ENCODE data around the gene AGBL4. TPM values are rescaled to one million over a fixed set of nuclear protein-coding genes. Genes with fewer than 3 reads are reported as not detected.

The AGBL4 gene
- total RNA-seq, 1 donor from 2014 or later, result 0.16 TPM

- DNase-seq (no peak), ATAC-seq (ENCODE audit: poor library complexity) (peak; percentile 31)
- intact Hi-C loops (cut with DNase I), result loop anchor here (10.0 kb wide), 1 partner anchor 139 kb away; no protein-coding TSS in a partner anchor
These were observed 1529.6 kb downstream of the AGBL4 start for GRCh38 chr1:48493970-48494769.

- ATAC-seq (ENCODE audit: poor library complexity) (no peak), DNase-seq (no peak)
- intact Hi-C loops (cut with DNase I), result loop anchor here (10.0 kb wide), 1 partner anchor 138 kb away; no protein-coding TSS in a partner anchor
These were observed 1530.7 kb downstream of the AGBL4 start for GRCh38 chr1:48493041-48493440.

- ATAC-seq (ENCODE audit: poor library complexity) (peak; percentile 36), DNase-seq (no peak)
- intact Hi-C loops (cut with DNase I), result loop anchor here (10.0 kb wide), 1 partner anchor 138 kb away; no protein-coding TSS in a partner anchor
These were observed 1531.4 kb downstream of the AGBL4 start for GRCh38 chr1:48492392-48492791.

- DNase-seq, result no peak
- intact Hi-C loops (cut with DNase I), result no loop called here
- ATAC-seq (ENCODE audit: poor library complexity), result no peak
These were observed 1535.0 kb downstream of the AGBL4 start for GRCh38 chr1:48488721-48489120.

Other genes starting within 250 kb of the AGBL4 start
- not detected for gene ELAVL4, start 85.0 kb upstream of the AGBL4 start, total RNA-seq